GM13976 (cell line): ENCODE measurements around the gene SGK2.

Experiments
- DNase-seq: peaks from one replicate; pipeline ENCODE4 v3.0.0; 2012; ENCODE audit warnings: low spot score
- CTCF ChIP-seq: IDR thresholded peaks from 2 replicates; pipeline ENCODE4 v1.5.1; 2012; ENCODE audit warnings: borderline replicate concordance, mild to moderate bottlenecking; ENCODE audit not compliant: insufficient read depth; ENCODE audit errors: extremely low read depth, missing control alignments, control extremely low read depth
- in situ Hi-C: fragments of 300-500 bp; cut with MboI; formaldehyde crosslinking; loops from one replicate; pipeline ENCODE4 v1.12.0; 2022; ENCODE audit warnings: low sequenced_read_pairs, mixed read lengths, inconsistent platforms; ENCODE audit not compliant: unreplicated experiment

The SGK2 gene

GRCh38 chr20:43572891-43573290 is 14.1 kb downstream of the SGK2 start:
- in situ Hi-C loops = no loop called here
- no peak for DNase-seq
- no peak for TF ChIP-seq CTCF

- in situ Hi-C loops = no loop called here
- TF ChIP-seq CTCF = no peak
These were observed 17.3 kb downstream of the SGK2 start for GRCh38 chr20:43576108-43576507.

GRCh38 chr20:43579861-43580793 is 21.3 kb downstream of the SGK2 start:
- TF ChIP-seq CTCF = no peak
- no peak for DNase-seq
- in situ Hi-C loops = no loop called here

More at GRCh38 chr20:43576108-43576507, 17.3 kb downstream of the SGK2 start:
- DNase-seq = no peak

GRCh38 chr20:43583133-43583864 is 24.5 kb downstream of the SGK2 start:
- in situ Hi-C loops = no loop called here
- TF ChIP-seq CTCF = no peak
- no peak for DNase-seq

- no peak for DNase-seq
- no peak for TF ChIP-seq CTCF
- in situ Hi-C loops = no loop called here
These were observed 25.2 kb downstream of the SGK2 start for GRCh38 chr20:43583982-43584432.

- in situ Hi-C loops = no loop called here
- DNase-seq = no peak
- TF ChIP-seq CTCF = no peak
These were observed 25.8 kb downstream of the SGK2 start for GRCh38 chr20:43584448-43585136.
